ENCODE data around the gene HDAC5.
A peak's percentile ranks its signal among the peaks of the same experiment; 100 is the strongest.

The HDAC5 gene

DNA sequence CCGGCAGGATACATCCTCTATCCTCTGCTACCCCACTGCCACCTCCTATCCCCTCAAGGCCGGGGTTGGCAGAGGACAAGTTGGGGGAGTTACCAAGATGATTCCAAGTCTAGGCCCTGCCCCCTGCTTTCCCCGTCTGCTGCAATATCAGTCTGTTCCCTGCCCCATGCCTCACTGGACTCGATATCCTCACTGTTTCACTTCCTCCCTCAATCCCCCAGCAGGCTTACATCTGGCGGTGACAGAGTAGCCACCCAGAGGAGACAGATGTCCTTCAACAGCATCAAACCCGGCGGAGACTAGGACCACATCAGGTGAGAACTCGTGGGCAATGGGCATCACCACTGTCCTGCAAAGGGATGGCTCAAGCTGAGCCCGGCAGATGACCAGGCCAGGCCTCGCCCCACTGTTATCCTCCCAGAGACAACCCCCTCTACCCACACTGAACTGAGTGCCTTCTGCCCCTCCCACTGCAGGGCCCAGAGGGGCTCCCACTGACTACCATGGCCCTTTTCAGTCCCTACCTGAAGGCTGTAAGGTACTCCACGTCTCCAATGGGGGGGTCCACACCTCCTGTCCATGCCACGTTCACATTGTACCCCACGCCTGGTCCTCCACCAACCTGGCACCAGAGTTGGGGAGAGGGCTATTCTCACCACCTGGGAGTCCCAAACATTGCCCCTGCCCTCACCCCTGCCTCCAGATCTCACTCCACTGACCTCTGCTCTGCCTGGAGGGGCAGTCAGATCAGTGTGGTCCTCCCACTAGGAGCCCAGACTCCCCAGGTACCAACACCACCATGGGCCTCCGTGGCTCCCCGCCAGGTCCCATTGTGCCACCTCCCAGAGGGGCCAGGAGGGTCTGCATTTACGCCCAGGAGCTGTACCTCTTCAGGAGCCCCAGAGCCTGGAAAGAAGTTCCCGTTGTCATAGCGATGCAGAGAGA lies 43.3 kb downstream of the HDAC5 start:
- Histone ChIP-seq H3K9ac (no peak overlapping the region), H3K27ac (peak overlapping the region; percentile 43; the same call in 1 of the 2 replicates), H3K27me3 (no peaks in the 10 kb centered on the region), H3K4me3 (no peak overlapping the region), H3K9me3 (no peaks in the 10 kb centered on the region), H4K20me1 (peaks cover 57% of the 10 kb centered on the region), H3K4me2 (0 out of 2 replicates have a peak overlapping the region, but pooled peaks have one; percentile 3), H3K4me1 (peaks cover 33% of the 10 kb centered on the region), H3K36me3 (peaks cover 100% of the 10 kb centered on the region)
- TF ChIP-seq Cebpa-rat (IDR thresholded peaks at IDR 0.05), result no peak

DNA sequence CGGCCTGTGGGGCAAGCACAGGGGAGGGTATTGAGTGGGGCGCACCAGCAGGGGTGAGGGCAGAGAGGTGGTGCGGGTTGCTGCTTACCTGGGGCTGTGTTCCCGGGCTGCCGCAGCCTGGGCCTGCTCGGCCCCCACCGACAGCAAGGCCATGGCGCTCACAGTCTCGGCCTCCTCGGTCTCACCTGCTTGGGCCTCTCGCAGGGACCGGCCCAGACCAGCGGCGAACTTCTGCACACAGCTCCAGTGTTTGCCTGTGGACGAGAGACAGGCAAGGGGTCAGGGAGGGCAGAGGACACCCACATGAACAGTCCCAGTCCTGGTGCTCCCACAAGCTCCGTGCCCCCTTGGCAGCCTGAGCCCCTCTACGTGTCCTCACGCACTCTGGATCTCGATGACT lies 45.0 kb downstream of the HDAC5 start:
- Histone ChIP-seq H3K27ac (no peak overlapping the region), H3K9ac (no peak overlapping the region)

DNA sequence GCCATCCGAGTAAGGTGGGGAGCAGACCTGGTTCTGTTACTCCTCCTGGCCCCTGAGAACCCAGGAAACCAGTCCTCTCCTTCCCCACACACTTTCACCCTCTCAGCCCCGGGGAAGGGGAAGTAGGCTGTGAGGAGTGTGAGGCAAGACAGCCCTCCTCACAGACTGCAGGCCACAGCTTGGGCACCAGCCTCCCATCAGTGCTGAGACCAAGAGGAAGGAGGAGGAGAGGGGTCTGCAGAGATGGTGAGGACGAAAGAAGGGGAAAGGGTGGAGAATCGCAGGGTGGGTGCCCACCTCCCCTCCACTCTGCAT lies 45.9 kb downstream of the HDAC5 start:
- TF ChIP-seq Cebpa-rat (IDR thresholded peaks at IDR 0.05), result no peak
- Histone ChIP-seq H3K27me3 (no peaks in the 10 kb centered on the region), H3K27ac (peak overlapping the region; percentile 45), H3K36me3 (peaks cover 97% of the 10 kb centered on the region), H3K4me3 (no peak overlapping the region), H3K9ac (0 out of 2 replicates have a peak overlapping the region, but pooled peaks have one; percentile 25), H3K9me3 (no peaks in the 10 kb centered on the region), H4K20me1 (peaks cover 61% of the 10 kb centered on the region), H3K4me2 (peak overlapping the region; percentile 3; the same call in 1 of the 2 replicates), H3K4me1 (peaks cover 47% of the 10 kb centered on the region)

More for the DNA sequence above, 45.0 kb downstream of the HDAC5 start:
- no peaks in the 10 kb centered on the region for H3K9me3 ChIP-seq
- peaks cover 100% of the 10 kb centered on the region for H3K36me3 ChIP-seq
- no peak overlapping the region for H3K4me2 ChIP-seq
- no peak overlapping the region for H3K4me3 ChIP-seq
- H3K27me3 ChIP-seq, result no peaks in the 10 kb centered on the region
- no peak for TF ChIP-seq Cebpa-rat (IDR thresholded peaks at IDR 0.05)
- peaks cover 63% of the 10 kb centered on the region for H4K20me1 ChIP-seq
- H3K4me1 ChIP-seq, result peaks cover 39% of the 10 kb centered on the region

DNA sequence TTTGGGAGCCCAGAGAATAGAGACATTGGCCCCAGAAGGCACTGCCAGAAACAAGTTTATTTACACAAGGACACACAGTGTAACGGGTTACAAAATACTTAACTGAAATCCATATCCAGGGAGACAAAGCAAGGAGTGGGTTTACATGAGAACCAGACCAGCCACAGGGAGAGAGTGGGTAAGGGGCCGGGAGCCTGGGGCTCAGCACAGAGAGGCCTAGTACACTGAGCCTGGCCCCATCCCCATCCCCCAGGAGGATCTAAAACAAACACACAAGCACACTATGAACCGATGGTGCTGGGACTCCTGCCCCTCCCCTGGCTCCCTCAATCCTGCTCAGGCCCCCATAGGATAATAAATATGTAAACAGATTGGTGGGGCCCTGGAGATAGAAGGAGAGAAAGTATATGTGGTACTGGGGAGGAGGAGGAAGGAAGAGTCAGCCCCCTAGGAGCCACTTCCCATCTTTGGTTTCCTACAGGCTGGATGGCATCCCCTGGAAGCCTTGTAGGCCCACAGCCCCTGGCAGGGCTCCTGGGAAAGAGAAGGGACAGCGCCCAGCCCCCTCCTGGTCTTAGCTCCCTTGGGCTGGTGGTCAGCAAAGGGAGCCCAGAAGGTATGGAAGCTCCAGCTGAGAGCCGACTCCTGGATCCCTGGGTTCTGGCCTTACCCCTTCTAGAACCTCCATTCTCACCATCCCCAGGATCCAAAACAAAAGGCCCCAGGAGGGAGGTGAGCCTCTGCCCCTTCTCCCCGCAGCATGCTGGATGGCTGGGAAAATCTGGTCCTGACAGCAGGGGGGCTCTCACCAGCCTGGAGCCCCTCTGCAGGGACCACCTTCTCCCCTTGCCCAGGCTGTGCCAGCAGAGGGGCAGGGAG lies 46.5 kb downstream of the HDAC5 start:
- no peak for TF ChIP-seq Cebpa-rat (IDR thresholded peaks at IDR 0.05)
- Histone ChIP-seq H3K9me3 (no peaks in the 10 kb centered on the region), H3K9ac (peak overlapping the region; percentile 25; the same call in 1 of the 2 replicates), H3K4me3 (no peak overlapping the region), H3K27ac (peak overlapping the region; percentile 45), H4K20me1 (peaks cover 55% of the 10 kb centered on the region), H3K27me3 (no peaks in the 10 kb centered on the region), H3K4me2 (peak overlapping the region; percentile 3; the same call in 1 of the 2 replicates), H3K4me1 (peaks cover 53% of the 10 kb centered on the region), H3K36me3 (peaks cover 91% of the 10 kb centered on the region)

DNA sequence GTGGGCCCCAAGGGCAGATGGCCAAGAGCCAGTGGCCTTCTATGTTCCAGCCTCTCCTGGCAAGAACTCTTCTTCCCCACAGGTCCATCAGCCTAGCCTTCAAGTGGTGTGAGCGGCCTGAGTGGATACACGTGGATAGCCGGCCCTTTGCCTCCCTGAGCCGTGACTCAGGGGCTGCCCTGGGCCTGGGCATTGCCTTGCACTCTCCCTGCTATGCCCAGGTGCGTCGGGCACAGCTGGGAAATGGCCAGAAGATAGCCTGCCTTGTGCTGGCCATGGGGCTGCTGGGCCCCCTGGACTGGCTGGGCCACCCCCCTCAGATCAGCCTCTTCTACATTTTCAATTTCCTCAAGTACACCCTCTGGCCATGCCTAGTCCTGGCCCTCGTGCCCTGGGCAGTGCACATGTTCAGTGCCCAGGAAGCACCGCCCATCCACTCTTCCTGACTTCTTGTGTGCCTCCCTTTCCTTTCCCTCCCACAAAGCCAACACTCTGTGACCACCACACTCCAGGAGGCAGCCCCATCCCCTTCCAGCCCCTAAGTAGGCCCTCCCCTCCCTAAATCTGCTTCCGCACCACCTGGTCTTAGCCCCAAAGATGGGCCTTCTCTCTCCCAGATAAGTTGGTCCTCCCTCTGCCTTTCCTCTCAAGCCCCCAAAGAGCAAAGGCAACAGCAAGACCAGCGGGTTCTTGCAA lies 47.7 kb downstream of the HDAC5 start:
- H3K9ac ChIP-seq, result no peak overlapping the region
- no peaks in the 10 kb centered on the region for H3K27me3 ChIP-seq
- H3K4me3 ChIP-seq, result no peak overlapping the region
- no peaks in the 10 kb centered on the region for H3K9me3 ChIP-seq
- peaks cover 59% of the 10 kb centered on the region for H3K4me1 ChIP-seq
- peaks cover 79% of the 10 kb centered on the region for H3K36me3 ChIP-seq
- peak overlapping the region; percentile 45; the same call in 1 of the 2 replicates for H3K27ac ChIP-seq
- no peak for TF ChIP-seq Cebpa-rat (IDR thresholded peaks at IDR 0.05)
- H3K4me2 ChIP-seq, result no peak overlapping the region
- peaks cover 49% of the 10 kb centered on the region for H4K20me1 ChIP-seq

DNA sequence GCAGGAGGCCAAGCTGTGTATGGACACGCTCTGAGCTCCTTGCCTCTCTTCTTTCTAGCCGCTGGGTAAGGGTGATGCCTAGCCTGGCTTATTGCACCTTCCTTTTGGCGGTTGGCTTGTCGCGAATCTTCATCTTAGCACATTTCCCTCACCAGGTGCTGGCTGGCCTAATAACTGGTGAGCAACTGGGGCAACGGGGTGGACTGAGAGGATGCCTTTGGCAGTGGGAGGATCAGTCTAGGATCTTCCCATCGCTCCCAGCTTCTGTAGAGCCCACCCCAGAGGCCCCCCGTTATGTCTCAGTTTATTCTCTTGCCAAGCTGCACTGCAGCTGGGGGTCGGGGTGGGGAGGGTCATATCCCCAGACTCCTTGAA lies 48.5 kb downstream of the HDAC5 start:
- H3K27me3 ChIP-seq, result no peaks in the 10 kb centered on the region
- peaks cover 71% of the 10 kb centered on the region for H3K36me3 ChIP-seq

DNA sequence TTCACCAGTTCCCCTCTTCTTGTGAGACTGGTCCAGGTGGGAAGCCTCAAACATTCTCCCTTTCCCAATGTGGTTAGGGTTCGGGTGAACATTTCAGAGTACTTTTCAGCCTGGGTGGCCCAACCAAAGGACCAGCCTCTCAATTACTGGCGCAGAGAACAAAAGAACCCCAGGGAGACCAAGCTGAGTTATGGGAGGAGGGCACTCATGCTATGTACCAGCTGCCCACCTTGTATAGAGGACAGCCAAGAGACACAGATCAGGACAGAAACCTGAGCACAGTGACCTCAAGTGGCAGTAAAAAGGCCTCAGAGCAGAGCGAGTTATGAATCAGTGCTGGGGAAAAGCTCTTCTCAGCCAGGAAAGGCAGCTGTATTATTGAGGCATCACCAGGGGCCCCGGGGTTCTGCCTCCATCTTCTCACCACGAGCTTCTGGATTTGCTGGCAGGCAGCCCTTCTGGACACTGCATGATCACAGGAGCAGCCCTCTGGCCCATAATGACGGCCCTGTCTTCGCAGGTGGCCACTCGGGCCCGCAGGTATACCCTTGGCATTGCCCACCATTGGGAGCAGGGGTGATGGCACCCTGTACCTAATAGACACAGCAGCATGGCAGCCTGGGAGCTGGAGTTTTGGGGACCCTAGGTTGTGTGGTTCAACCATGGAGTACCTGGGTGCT lies 49.1 kb downstream of the HDAC5 start:
- Histone ChIP-seq H3K27ac (peak overlapping the region; percentile 2; the same call in 1 of the 2 replicates), H3K4me3 (no peak overlapping the region), H3K36me3 (peaks cover 66% of the 10 kb centered on the region), H3K27me3 (no peaks in the 10 kb centered on the region), H4K20me1 (peaks cover 37% of the 10 kb centered on the region; the same call in 1 of the 2 replicates), H3K4me2 (no peak overlapping the region), H3K4me1 (peaks cover 57% of the 10 kb centered on the region), H3K9me3 (no peaks in the 10 kb centered on the region), H3K9ac (peak overlapping the region; percentile 18; the same call in 1 of the 2 replicates)
- TF ChIP-seq Cebpa-rat (IDR thresholded peaks at IDR 0.05), result no peak

More for the DNA sequence above, 48.5 kb downstream of the HDAC5 start:
- no peaks in the 10 kb centered on the region for H3K9me3 ChIP-seq
- no peak overlapping the region for H3K4me3 ChIP-seq
- TF ChIP-seq Cebpa-rat (IDR thresholded peaks at IDR 0.05), result no peak
- H4K20me1 ChIP-seq, result peaks cover 41% of the 10 kb centered on the region; the same call in 1 of the 2 replicates
- peaks cover 55% of the 10 kb centered on the region for H3K4me1 ChIP-seq
- H3K9ac ChIP-seq, result no peak overlapping the region
- no peak overlapping the region for H3K27ac ChIP-seq
- no peak overlapping the region for H3K4me2 ChIP-seq

DNA sequence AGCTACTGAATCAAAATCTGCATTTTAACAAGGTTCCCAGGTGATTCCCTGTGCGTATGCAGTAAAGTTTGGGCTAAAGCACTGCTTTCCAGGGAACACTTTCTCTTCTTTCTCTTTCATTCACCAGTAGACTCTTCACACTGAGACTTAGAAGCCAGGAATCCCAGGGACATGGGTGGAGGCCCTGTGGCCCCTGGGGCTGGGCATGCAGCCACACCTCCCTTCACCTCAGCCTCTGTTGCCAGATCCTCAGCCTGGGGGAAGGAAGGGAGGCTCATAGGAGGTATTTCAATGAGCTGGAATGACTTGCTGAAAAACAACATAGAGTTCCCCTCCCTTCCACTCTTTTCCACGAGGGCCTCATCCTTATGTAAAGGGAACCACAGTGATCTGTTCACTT lies 51.7 kb downstream of the HDAC5 start:
- Histone ChIP-seq H3K27me3 (no peaks in the 10 kb centered on the region), H3K4me3 (peak overlapping the region; percentile 80), H3K4me2 (peak overlapping the region; percentile 95), H3K36me3 (peaks cover 40% of the 10 kb centered on the region), H3K4me1 (peaks cover 57% of the 10 kb centered on the region), H3K27ac (peak overlapping the region; percentile 90), H3K9me3 (no peaks in the 10 kb centered on the region), H3K9ac (peak overlapping the region; percentile 89), H4K20me1 (peaks cover 13% of the 10 kb centered on the region; the same call in 1 of the 2 replicates)
- TF ChIP-seq Cebpa-rat (IDR thresholded peaks at IDR 0.05), result no peak

DNA sequence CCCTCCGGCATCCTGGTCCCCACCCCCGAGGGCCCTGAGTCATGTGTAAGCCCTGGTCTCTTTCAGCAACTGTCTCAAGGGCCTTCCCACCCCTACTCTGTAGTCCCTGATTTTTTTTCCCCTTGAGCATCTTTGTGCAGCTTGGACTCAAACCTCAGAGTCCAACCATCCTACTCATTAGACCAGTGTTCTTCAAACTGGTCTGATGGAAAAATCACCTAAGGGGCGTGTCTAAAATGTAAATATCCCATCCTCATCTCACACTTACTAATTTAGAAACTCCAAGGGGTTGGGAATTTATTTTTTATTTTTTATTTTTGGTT lies 52.3 kb downstream of the HDAC5 start:
- peak overlapping the region; percentile 95 for H3K4me2 ChIP-seq
- H3K4me3 ChIP-seq, result peak overlapping the region; percentile 80
- peaks cover 7% of the 10 kb centered on the region; the same call in 1 of the 2 replicates for H4K20me1 ChIP-seq
- H3K4me1 ChIP-seq, result peaks cover 52% of the 10 kb centered on the region
- peak overlapping the region; percentile 90 for H3K27ac ChIP-seq
- no peaks in the 10 kb centered on the region for H3K9me3 ChIP-seq
- no peaks in the 10 kb centered on the region for H3K27me3 ChIP-seq
- peaks cover 33% of the 10 kb centered on the region for H3K36me3 ChIP-seq
- no peak for TF ChIP-seq Cebpa-rat (IDR thresholded peaks at IDR 0.05)
- peak overlapping the region; percentile 89 for H3K9ac ChIP-seq
